Gastroesophageal sphincter (tissue), 4 donors: ENCODE measurements around the gene SECTM1. TPM values are rescaled to one million over a fixed set of nuclear protein-coding genes. Genes with fewer than 3 reads are reported as not detected.

ENCODE experiments used
- ATAC-seq: fragments of 150-250 bp; one replicate; pipeline ENCODE4 v1.9.1; 2016; ENCODE audit warnings: mild to moderate bottlenecking, moderate library complexity
- H3K27ac ChIP-seq, 4 donors: fragments of 200-600 bp; sonication (generic) in 3 of 4; 1 replicate in 3 of 4; 2 replicates in 1 of 4; pipeline ENCODE4 v1.5.1; 2016 to 2019
- H3K27me3 ChIP-seq: fragments of 200-600 bp; sonication (generic); one replicate; pipeline ENCODE4 v1.5.1; 2019
- H3K36me3 ChIP-seq, 2 donors: fragments of 200-600 bp; sonication (generic); one replicate each; pipeline ENCODE4 v1.5.1; 2019; ENCODE audit warnings: control low read depth in 1 of 2
- H3K4me1 ChIP-seq, 3 donors: fragments of 200-600 bp; sonication (generic); 1 replicate in 2 of 3; 2 replicates in 1 of 3; pipeline ENCODE4 v1.5.1; 2016 to 2019; ENCODE audit warnings: control low read depth in 2 of 3
- H3K4me3 ChIP-seq, 2 donors: fragments of 200-600 bp; sonication (generic); one replicate each; pipeline ENCODE4 v1.5.1; 2019; ENCODE audit warnings: mild to moderate bottlenecking in 1 of 2, moderate library complexity in 1 of 2
- H3K9me3 ChIP-seq, 3 donors: fragments of 200-600 bp; sonication (generic); one replicate each; pipeline ENCODE4 v1.5.1; 2017 to 2019; ENCODE audit warnings: control low read depth in 2 of 3
- CTCF ChIP-seq, 4 experiments: fragments of 200-600 bp in 2 of 4; fragments of 450-650 bp in 2 of 4; sonication (generic) in 1 of 4; IDR thresholded peaks; one replicate each; pipeline ENCODE4 v1.5.1; 2017 to 2019; ENCODE audit warnings: antibody characterized with exemption in 4 of 4, mild to moderate bottlenecking in 2 of 4, moderate library complexity in 2 of 4
- EP300 ChIP-seq: sonication (generic); formaldehyde crosslinking; IDR thresholded peaks from one replicate; pipeline ENCODE4 v1.6.1; 2017; ENCODE audit warnings: antibody characterized with exemption, mild to moderate bottlenecking
- POLR2A ChIP-seq, 2 donors: fragments of 450-650 bp; IDR thresholded peaks; one replicate each; pipeline ENCODE4 v1.6.1; 2017; ENCODE audit warnings: antibody characterized with exemption in 2 of 2, mild to moderate bottlenecking in 2 of 2, moderate library complexity in 1 of 2
- POLR2AphosphoS5 ChIP-seq: sonication (generic); formaldehyde crosslinking; IDR thresholded peaks from one replicate; pipeline ENCODE4 v1.6.1; 2017; ENCODE audit warnings: antibody characterized with exemption
- WGBS, 2 donors: methylation state at CpG; one replicate each; pipeline ENCODE4 v1.1.5; 2018; ENCODE audit warnings: low coverage in 1 of 2; 5-methylcytosine and 5-hydroxymethylcytosine counted together
- total RNA-seq, 4 donors: library from RNA; depleted of rRNA; stranded (reverse); fragments of >200 nt; gene quantifications; one replicate each; pipeline ENCODE4 v1.1.0, GENCODE V29; 2016

SECTM1 gene
- total RNA-seq, 4 donors from 2014 or later = 6.1 to 22.3 (median 17.6) TPM

DNA sequence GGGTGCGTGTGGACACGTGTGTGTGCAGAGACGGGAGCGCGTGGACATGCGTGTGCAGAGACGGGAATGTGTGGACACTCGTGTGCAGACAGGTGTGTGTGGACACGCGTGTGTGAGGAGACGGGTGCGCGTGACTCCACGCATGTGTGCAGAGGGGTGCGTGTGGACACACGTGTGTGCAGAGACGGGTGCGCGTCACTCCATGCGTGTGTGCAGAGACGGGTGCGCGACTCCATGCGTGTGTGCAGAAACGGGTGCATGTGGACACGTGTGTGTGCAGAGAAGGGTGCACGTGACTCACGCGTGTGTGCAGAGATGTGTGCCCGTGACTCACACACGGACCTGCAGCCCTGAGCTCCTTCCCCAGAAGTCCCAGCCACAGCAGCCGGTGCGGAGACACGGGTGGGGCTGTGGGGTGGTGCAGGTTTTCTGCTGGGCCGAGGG lies 13.9 kb downstream of the SECTM1 start:
- peak; percentile 24 for TF ChIP-seq POLR2AphosphoS5
- TF ChIP-seq CTCF (IDR thresholded peaks at IDR 0.05) = no peak
- no peak for TF ChIP-seq EP300
- no peak for TF ChIP-seq POLR2A (IDR thresholded peaks at IDR 0.05)
- no peak overlapping the region for H3K27ac ChIP-seq
- H3K4me1 ChIP-seq = peaks cover 0 to 24% (median 10%) of the 10 kb centered on the region in 3 donors
- ATAC-seq = no peak
- peaks cover 47% of the 10 kb centered on the region for H3K27me3 ChIP-seq
- H3K9me3 ChIP-seq = no peaks in the 10 kb centered on the region
- peaks cover 0 to 7% of the 10 kb centered on the region in 2 donors for H3K36me3 ChIP-seq
- no peak overlapping the region for H3K4me3 ChIP-seq
- 91 to 96% methylated on average over 11 to 22 of the region's 35 CpGs for WGBS, 2 donors

GRCh38 chr17:82318772-82319606 lies 14.6 kb downstream of the SECTM1 start:
- TF ChIP-seq EP300 (no peak), CTCF (IDR thresholded peaks at IDR 0.05) (no peak)
- peaks cover 0 to 7% of the 10 kb centered on the region in 2 donors for H3K36me3 ChIP-seq
- 89 to 93% methylated on average over 65 to 76 of the region's 76 CpGs for WGBS, 2 donors
- no peaks in the 10 kb centered on the region for H3K9me3 ChIP-seq
- peaks cover 53% of the 10 kb centered on the region for H3K27me3 ChIP-seq
- no peak for ATAC-seq
- no peak overlapping the region for H3K27ac ChIP-seq
- no peak overlapping the region for H3K4me3 ChIP-seq
- peaks cover 0 to 24% (median 10%) of the 10 kb centered on the region in 3 donors for H3K4me1 ChIP-seq

- H3K9me3 ChIP-seq = no peaks in the 10 kb centered on the region
Observed at GRCh38 chr17:82318169-82318498, 15.4 kb downstream of the SECTM1 start.

GRCh38 chr17:82317394-82318168 lies 16.0 kb downstream of the SECTM1 start, which contains the start of gene CD7:
TSS of gene CD7 (minus strand) at chr17:82317608. CDS start at chr17:82317495, 113 bp downstream.
- TF ChIP-seq CTCF (IDR thresholded peaks at IDR 0.05) (no peak), POLR2A (IDR thresholded peaks at IDR 0.05) (no peak), POLR2AphosphoS5 (no peak), EP300 (no peak)
- WGBS, 2 donors = no CpG with 5 or more reads among the region's 26 CpGs
- H3K27me3 ChIP-seq = peaks cover 67% of the 10 kb centered on the region
- no peaks in the 10 kb centered on the region for H3K9me3 ChIP-seq
- H3K4me1 ChIP-seq = peaks cover 0 to 24% (median 10%) of the 10 kb centered on the region in 3 donors
- H3K27ac ChIP-seq = no peak within 1 kb of the TSS
- no peak for ATAC-seq
- H3K36me3 ChIP-seq = no peaks in the 10 kb centered on the region
- H3K4me3 ChIP-seq = peak within 1 kb of the TSS in 1 of 2 donors; percentile 14

More at GRCh38 chr17:82318169-82318498, 15.4 kb downstream of the SECTM1 start:
- Histone ChIP-seq H3K36me3 (peaks cover 0 to 5% of the 10 kb centered on the region in 2 donors), H3K27me3 (peaks cover 62% of the 10 kb centered on the region), H3K27ac (no peak overlapping the region), H3K4me3 (no peak overlapping the region), H3K4me1 (peaks cover 0 to 24% (median 10%) of the 10 kb centered on the region in 3 donors)
- WGBS, 2 donors = 80 to 89% methylated on average over 4 to 11 of the region's 20 CpGs
- ATAC-seq = no peak
- TF ChIP-seq CTCF (IDR thresholded peaks at IDR 0.05) (no peak), POLR2A (IDR thresholded peaks at IDR 0.05) (no peak), EP300 (no peak), POLR2AphosphoS5 (no peak)
